Measurements from ENCODE around the gene NUMA1. TPM values are rescaled to one million over a fixed set of nuclear protein-coding genes. Genes with fewer than 3 reads are reported as not detected.

Gene NUMA1
- total RNA-seq, 1 experiment from 2014 or later = 267 TPM

DNA sequence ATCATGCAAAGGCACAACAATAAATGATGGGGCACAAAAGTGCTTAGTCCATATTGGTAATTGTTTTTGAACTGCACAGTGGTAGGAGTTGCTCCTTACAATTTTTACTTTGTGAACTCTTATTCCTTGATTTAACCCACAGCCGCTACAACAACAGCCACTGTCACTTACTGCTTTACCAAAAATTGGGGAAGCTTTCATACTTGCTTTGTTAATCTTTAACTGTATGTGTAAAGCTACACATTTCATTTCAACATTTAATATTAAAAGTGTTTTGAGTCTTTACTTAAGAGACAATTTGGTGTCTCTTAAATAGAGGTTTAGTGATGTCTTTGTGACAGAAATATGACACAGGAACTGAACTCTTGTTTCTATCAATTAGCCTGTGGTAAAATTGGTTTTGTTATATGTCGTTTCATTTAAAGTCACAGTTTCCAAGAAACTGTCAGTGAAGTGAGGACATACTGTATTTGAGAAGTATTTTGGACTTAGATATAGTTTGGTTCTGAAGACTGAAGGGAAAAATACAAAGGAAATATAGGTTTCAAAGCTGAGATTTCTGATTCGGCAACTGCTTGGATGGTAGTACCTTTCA, 88.1 kb downstream of the NUMA1 start:
- POLR2A ChIA-PET (ENCODE audit: unreplicated experiment) = interaction anchor here (0.8 kb wide), 1 partner anchor 64 kb away, joined by 12 read pairs; the partner anchor contains the start of gene XNDC1N
- Histone ChIP-seq H3K4me3 (no peak overlapping the region), H3K79me2 (ENCODE audit: low read depth) (no peaks in the 10 kb centered on the region)

DNA sequence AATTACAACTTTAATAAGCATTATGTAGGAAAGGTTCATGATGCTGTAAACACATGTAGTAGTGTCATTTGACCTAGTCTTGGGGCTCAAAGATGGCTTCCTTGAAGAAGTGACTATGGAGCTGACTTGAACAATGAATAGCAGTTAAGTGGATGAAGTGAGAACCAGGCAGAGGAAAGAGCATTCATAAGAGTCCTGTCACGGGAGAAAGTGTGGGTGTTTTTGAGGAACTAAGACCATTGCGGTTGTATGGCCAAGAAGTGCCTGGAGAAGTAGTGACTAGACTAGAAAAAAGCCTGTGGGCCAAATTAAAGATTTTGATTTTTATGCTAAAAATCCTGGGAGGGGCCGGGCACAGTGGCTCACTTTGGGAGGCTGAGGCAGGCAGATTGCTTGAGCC, 88.8 kb downstream of the NUMA1 start:
- no peak for TF ChIP-seq EZH2 (IDR thresholded peaks at IDR 0.05; ENCODE audit: low read depth)
- TF ChIP-seq, protein P1, sequence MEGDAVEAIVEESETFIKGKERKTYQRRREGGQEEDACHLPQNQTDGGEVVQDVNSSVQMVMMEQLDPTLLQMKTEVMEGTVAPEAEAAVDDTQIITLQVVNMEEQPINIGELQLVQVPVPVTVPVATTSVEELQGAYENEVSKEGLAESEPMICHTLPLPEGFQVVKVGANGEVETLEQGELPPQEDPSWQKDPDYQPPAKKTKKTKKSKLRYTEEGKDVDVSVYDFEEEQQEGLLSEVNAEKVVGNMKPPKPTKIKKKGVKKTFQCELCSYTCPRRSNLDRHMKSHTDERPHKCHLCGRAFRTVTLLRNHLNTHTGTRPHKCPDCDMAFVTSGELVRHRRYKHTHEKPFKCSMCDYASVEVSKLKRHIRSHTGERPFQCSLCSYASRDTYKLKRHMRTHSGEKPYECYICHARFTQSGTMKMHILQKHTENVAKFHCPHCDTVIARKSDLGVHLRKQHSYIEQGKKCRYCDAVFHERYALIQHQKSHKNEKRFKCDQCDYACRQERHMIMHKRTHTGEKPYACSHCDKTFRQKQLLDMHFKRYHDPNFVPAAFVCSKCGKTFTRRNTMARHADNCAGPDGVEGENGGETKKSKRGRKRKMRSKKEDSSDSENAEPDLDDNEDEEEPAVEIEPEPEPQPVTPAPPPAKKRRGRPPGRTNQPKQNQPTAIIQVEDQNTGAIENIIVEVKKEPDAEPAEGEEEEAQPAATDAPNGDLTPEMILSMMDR (conservative IDR thresholded peaks at IDR 0.05) = no peak

More for the DNA sequence above, 88.1 kb downstream of the NUMA1 start:
- Histone ChIP-seq H3K27me3 (ENCODE audit: insufficient read depth, low read depth) (no peaks in the 10 kb centered on the region), H3K36me3 (ENCODE audit: low read depth) (peaks cover 5% of the 10 kb centered on the region), H3K27ac (no peak overlapping the region), H4K20me1 (ENCODE audit: insufficient read depth) (0 out of 2 replicates have a peak, but pooled peaks cover 3% of the 10 kb centered on the region), H3K9me2 (ENCODE audit: insufficient read depth) (no peaks in the 10 kb centered on the region), H3K4me2 (no peak overlapping the region), H3K4me1 (replicated peaks; ENCODE audit: insufficient read depth) (no peaks in the 10 kb centered on the region), H3F3A (ENCODE audit: insufficient read depth, low read depth) (peaks cover 4% of the 10 kb centered on the region; the same call in 1 of the 2 replicates), H3K9me3 (ENCODE audit: insufficient read depth, low read depth) (no peaks in the 10 kb centered on the region), H2AFZ (no peak overlapping the region)
- CTCF ChIA-PET = no interaction called here
- BruUV-seq (replicated peaks) = no TSS peak
- TF ChIP-seq, protein P1 (conservative IDR thresholded peaks at IDR 0.05) = no peak
- TF ChIP-seq EZH2 (IDR thresholded peaks at IDR 0.05; ENCODE audit: low read depth) = no peak
- no peak for DNase-seq
- intact Hi-C loops (cut with micrococcal nuclease; ENCODE audit: unreplicated experiment) = no loop called here

DNA sequence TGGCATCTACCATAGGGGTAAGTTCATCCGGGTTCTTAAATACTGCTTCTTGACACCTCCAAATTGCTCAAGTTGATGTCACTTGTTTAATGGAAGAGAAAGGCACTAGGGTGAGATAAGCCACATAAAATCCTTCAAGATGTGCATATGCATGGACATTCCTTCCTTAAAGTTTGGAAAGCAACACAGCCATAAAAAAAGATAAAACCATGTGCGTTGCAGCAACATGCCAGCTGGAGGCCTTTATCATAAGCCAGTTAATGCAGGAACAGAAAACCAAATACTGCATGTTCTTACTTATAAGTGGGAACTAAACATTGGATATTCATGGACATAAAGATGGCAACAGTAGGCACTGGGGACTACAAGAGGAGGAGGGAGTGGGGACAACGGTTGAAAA, 89.6 kb downstream of the NUMA1 start:
- Histone ChIP-seq H3K4me1 (replicated peaks; ENCODE audit: insufficient read depth) (no peaks in the 10 kb centered on the region), H3K9me3 (ENCODE audit: insufficient read depth, low read depth) (no peaks in the 10 kb centered on the region), H3K36me3 (ENCODE audit: low read depth) (peaks cover 5% of the 10 kb centered on the region), H3F3A (ENCODE audit: insufficient read depth, low read depth) (peaks cover 7% of the 10 kb centered on the region; the same call in 1 of the 2 replicates), H3K27me3 (ENCODE audit: insufficient read depth, low read depth) (no peaks in the 10 kb centered on the region), H3K4me3 (no peak overlapping the region), H3K4me2 (no peak overlapping the region), H2AFZ (no peak overlapping the region), H3K27ac (no peak overlapping the region), H4K20me1 (ENCODE audit: insufficient read depth) (0 out of 2 replicates have a peak, but pooled peaks cover 7% of the 10 kb centered on the region), H3K79me2 (ENCODE audit: low read depth) (no peaks in the 10 kb centered on the region), H3K9me2 (ENCODE audit: insufficient read depth) (no peaks in the 10 kb centered on the region)
- CTCF ChIA-PET = no interaction called here
- DNase-seq = no peak
- TF ChIP-seq EZH2 (IDR thresholded peaks at IDR 0.05; ENCODE audit: low read depth) = no peak
- TF ChIP-seq, protein P1 (conservative IDR thresholded peaks at IDR 0.05) = no peak
- intact Hi-C loops (cut with micrococcal nuclease; ENCODE audit: unreplicated experiment) = no loop called here
- BruUV-seq (replicated peaks) = no TSS peak
- POLR2A ChIA-PET (ENCODE audit: unreplicated experiment) = no interaction called here

More for the DNA sequence above, 88.8 kb downstream of the NUMA1 start:
- Histone ChIP-seq H3K27me3 (ENCODE audit: insufficient read depth, low read depth) (no peaks in the 10 kb centered on the region), H3K9me2 (ENCODE audit: insufficient read depth) (no peaks in the 10 kb centered on the region), H3K36me3 (ENCODE audit: low read depth) (peaks cover 5% of the 10 kb centered on the region), H3K4me2 (no peak overlapping the region), H3K4me3 (no peak overlapping the region), H3K9me3 (ENCODE audit: insufficient read depth, low read depth) (no peaks in the 10 kb centered on the region), H3K27ac (no peak overlapping the region), H3K4me1 (replicated peaks; ENCODE audit: insufficient read depth) (no peaks in the 10 kb centered on the region), H3F3A (ENCODE audit: insufficient read depth, low read depth) (peaks cover 7% of the 10 kb centered on the region; the same call in 1 of the 2 replicates), H4K20me1 (ENCODE audit: insufficient read depth) (0 out of 2 replicates have a peak, but pooled peaks cover 7% of the 10 kb centered on the region), H3K79me2 (ENCODE audit: low read depth) (no peaks in the 10 kb centered on the region), H2AFZ (no peak overlapping the region)
- ChIA-PET CTCF (no interaction called here), POLR2A (ENCODE audit: unreplicated experiment) (interaction anchor here (0.8 kb wide), 1 partner anchor 63 kb away, joined by 12 read pairs; the partner anchor contains the start of gene XNDC1N)
- intact Hi-C loops (cut with micrococcal nuclease; ENCODE audit: unreplicated experiment) = no loop called here
- DNase-seq = no peak
- BruUV-seq (replicated peaks) = no TSS peak

Measured in PC-9 (cell line).